HepG2 (cell line): Measurements from ENCODE around the gene HYAL2. TPM values are rescaled to one million over a fixed set of nuclear protein-coding genes. Genes with fewer than 3 reads are reported as not detected.

ENCODE experiments used
- AGO2 ChIP-seq: fragments of 200-400 bp; formaldehyde crosslinking; optimal IDR thresholded peaks from 2 replicates; pipeline ENCODE3; 2017; ENCODE audit warnings: mild to moderate bottlenecking, low read depth, low read length, moderate library complexity
- CAMTA2 ChIP-seq: sonication (generic); formaldehyde crosslinking; IDR thresholded peaks from 2 replicates; pipeline ENCODE4 v1.4.0; 2020; ENCODE audit warnings: mild to moderate bottlenecking, missing genetic modification reagents, borderline replicate concordance
- CSRNP1 ChIP-seq: sonication (generic); formaldehyde crosslinking; IDR thresholded peaks from 2 replicates; pipeline ENCODE4 v1.8.1; 2023; ENCODE audit warnings: mild to moderate bottlenecking, missing genetic modification reagents
- DR1 ChIP-seq: sonication (generic); formaldehyde crosslinking; IDR thresholded peaks from 2 replicates; pipeline ENCODE4 v1.8.0; 2021; ENCODE audit warnings: mild to moderate bottlenecking, missing genetic modification reagents, inconsistent platforms
- FOXP1 ChIP-seq, 2 experiments: fragments of 450-650 bp in 1 of 2; IDR thresholded peaks; 2 replicates each; pipeline ENCODE4 v1.6.1; 2017 to 2018; ENCODE audit warnings: antibody characterized with exemption in 1 of 2
- HDAC2 ChIP-seq: sonication (generic); formaldehyde crosslinking; IDR thresholded peaks from 2 replicates; pipeline ENCODE4 v1.4.0; 2020; ENCODE audit warnings: missing genetic modification reagents
- JUND ChIP-seq: sonication (generic); formaldehyde crosslinking; IDR thresholded peaks from 2 replicates; pipeline ENCODE4 v1.8.0; 2022; ENCODE audit warnings: mild to moderate bottlenecking, missing genetic modification reagents
- MEIS2 ChIP-seq: sonication (generic); formaldehyde crosslinking; IDR thresholded peaks from 2 replicates; pipeline ENCODE4 v1.9.0; 2021; ENCODE audit warnings: mild to moderate bottlenecking, missing genetic modification reagents
- MXD3 ChIP-seq: IDR thresholded peaks from 2 replicates; pipeline ENCODE4 v1.6.1; 2016; ENCODE audit warnings: mild to moderate bottlenecking, missing biosample characterization, missing genetic modification reagents
- SP2 ChIP-seq: sonication (generic); formaldehyde crosslinking; IDR thresholded peaks from 2 replicates; pipeline ENCODE4 v1.5.1; 2020; ENCODE audit warnings: mild to moderate bottlenecking, missing genetic modification reagents
- SYNCRIP ChIP-seq: fragments of 200-400 bp; formaldehyde crosslinking; IDR thresholded peaks from 2 replicates; pipeline ENCODE4 v1.6.1; 2018; ENCODE audit warnings: mild to moderate bottlenecking, low read depth, low read length; ENCODE audit not compliant: insufficient read depth
- ZBTB21 ChIP-seq: sonication (generic); formaldehyde crosslinking; IDR thresholded peaks from 2 replicates; pipeline ENCODE4 v1.4.0; 2020; ENCODE audit warnings: missing genetic modification reagents
- ZBTB25 ChIP-seq: IDR thresholded peaks from 2 replicates; pipeline ENCODE4 v1.6.1; 2018; ENCODE audit warnings: missing genetic modification reagents
- ZGPAT ChIP-seq: IDR thresholded peaks from 2 replicates; pipeline ENCODE4 v1.6.1; 2016; ENCODE audit warnings: mild to moderate bottlenecking
- ZKSCAN1 ChIP-seq: fragments of 150-350 bp; IDR thresholded peaks from 2 replicates; pipeline ENCODE4 v1.6.1; 2014; ENCODE audit warnings: low read length
- ZNF136 ChIP-seq: sonication (generic); formaldehyde crosslinking; IDR thresholded peaks from 2 replicates; pipeline ENCODE4 v1.8.1; 2022; ENCODE audit warnings: low read depth, mild to moderate bottlenecking, moderate library complexity, missing genetic modification reagents
- ZNF17 ChIP-seq: sonication (generic); formaldehyde crosslinking; IDR thresholded peaks from 2 replicates; pipeline ENCODE4 v1.5.0; 2020; ENCODE audit warnings: mild to moderate bottlenecking, missing genetic modification reagents
- ZNF20 ChIP-seq: sonication (generic); formaldehyde crosslinking; IDR thresholded peaks from 2 replicates; pipeline ENCODE4 v1.4.0; 2020; ENCODE audit warnings: mild to moderate bottlenecking, moderate library complexity, missing genetic modification reagents
- ZNF260 ChIP-seq: sonication (generic); formaldehyde crosslinking; IDR thresholded peaks from 2 replicates; pipeline ENCODE4 v1.4.0; 2020; ENCODE audit warnings: missing genetic modification reagents, low read depth, mild to moderate bottlenecking, borderline replicate concordance
- ZNF460 ChIP-seq: sonication (generic); formaldehyde crosslinking; IDR thresholded peaks from 2 replicates; pipeline ENCODE4 v1.5.1; 2020; ENCODE audit warnings: missing genetic modification reagents, mild to moderate bottlenecking, borderline replicate concordance
- ZNF629 ChIP-seq: sonication (generic); formaldehyde crosslinking; conservative IDR thresholded peaks from 2 replicates; pipeline ENCODE4 v1.5.0; 2020; ENCODE audit warnings: missing genetic modification reagents
- ZNF652 ChIP-seq: IDR thresholded peaks from 2 replicates; pipeline ENCODE4 v1.6.1; 2016; ENCODE audit warnings: low read depth, borderline replicate concordance
- ZNF740 ChIP-seq: sonication (generic); formaldehyde crosslinking; IDR thresholded peaks from 2 replicates; pipeline ENCODE4 v1.4.0; 2020; ENCODE audit warnings: missing genetic modification reagents
- ZNF883 ChIP-seq: sonication (generic); formaldehyde crosslinking; IDR thresholded peaks from 2 replicates; pipeline ENCODE4 v1.5.1; 2020; ENCODE audit warnings: mild to moderate bottlenecking, missing genetic modification reagents; ENCODE audit errors: not compliant biosample characterization
- ZSCAN22 ChIP-seq: sonication (generic); formaldehyde crosslinking; IDR thresholded peaks from 2 replicates; pipeline ENCODE4 v1.4.0; 2020; ENCODE audit warnings: mild to moderate bottlenecking, missing genetic modification reagents
- ZSCAN30 ChIP-seq: sonication (generic); formaldehyde crosslinking; IDR thresholded peaks from 2 replicates; pipeline ENCODE4 v1.5.0; 2020; ENCODE audit warnings: mild to moderate bottlenecking, missing genetic modification reagents
- polyA plus RNA-seq, 8 experiments: library from polyadenylated mRNA; depleted of rRNA in 3 of 8; stranded (reverse) in 7 of 8; unstranded in 1 of 8; fragments of >200 nt; fragmentation: Illumina TruSeq in 4 of 8; extraction: Trizol in 4 of 8; gene quantifications; 2 replicates each; pipeline versions ENCODE4 v1.2.1 to v1.2.3, GENCODE V29; 2011 to 2016; ENCODE audit warnings: low read depth in 4 of 8, missing spikeins in 1 of 8, mixed read lengths in 1 of 8; ENCODE audit not compliant: insufficient read depth in 1 of 8
- total RNA-seq, 5 experiments: library from RNA; depleted of rRNA; stranded (reverse); fragments of >200 nt; fragmentation: Illumina TruSeq; extraction: Trizol; gene quantifications; 2 replicates each; pipeline ENCODE4 v1.2.3, GENCODE V29; 2016; ENCODE audit warnings: low read depth in 1 of 5

Gene HYAL2
- total and polyA plus RNA-seq, 2 of the 13 experiments (the other 11 are each of a cell fraction or from before 2014, with no cell fraction given) = 76.2 to 102 TPM

- TF ChIP-seq CSRNP1 (CRISPR knock-in tag) (peak; percentile 39; the same call in 1 of the 2 replicates), CAMTA2 (CRISPR knock-in tag) (no peak), SYNCRIP (no peak), MXD3 (CRISPR knock-in tag) (no peak; the same call in 1 of the 2 replicates), ZNF883 (no peak), ZGPAT (peak; percentile 82; the same call in 1 of the 2 replicates), ZNF20 (CRISPR knock-in tag) (no peak), ZSCAN22 (no peak), AGO2 (peak; percentile 99), ZNF260 (CRISPR knock-in tag) (0 out of 2 replicates have a peak, but pooled peaks have one; percentile 37), ZBTB21 (CRISPR knock-in tag) (no peak), DR1 (CRISPR knock-in tag) (no peak), JUND (CRISPR knock-in tag) (0 out of 2 replicates have a peak, but pooled peaks have one; percentile 9), ZKSCAN1 (no peak), ZNF460 (CRISPR knock-in tag) (peak; percentile 31; the same call in 1 of the 2 replicates), ZNF629 (no peak), HDAC2 (CRISPR knock-in tag) (0 out of 2 replicates have a peak, but pooled peaks have one; percentile 21), FOXP1 (IDR thresholded peaks at IDR 0.05) (no peak), FOXP1 (CRISPR knock-in tag; IDR thresholded peaks at IDR 0.05) (0 out of 2 replicates have a peak, but pooled peaks have one; percentile 23), ZNF740 (no peak), ZNF652 (CRISPR knock-in tag) (peak; percentile 99), SP2 (no peak; the same call in 1 of the 2 replicates), ZBTB25 (CRISPR knock-in tag) (no peak; the same call in 1 of the 2 replicates), ZSCAN30 (no peak), ZNF17 (CRISPR knock-in tag) (no peak), MEIS2 (peak; percentile 42; the same call in 1 of the 2 replicates), ZNF136 (CRISPR knock-in tag) (no peak)
These were observed 23.5 kb downstream of the HYAL2 start, which contains the start of the genes HYAL3 and NAA80 (continued) for GRCh38 chr3:50298836-50299637.
